Suprapubic skin (tissue), 4 donors: ENCODE results near the gene KCNN1. TPM values are rescaled to one million over a fixed set of nuclear protein-coding genes. Genes with fewer than 3 reads are reported as not detected.

ENCODE experiments used
- DNase-seq, 2 donors: peaks; one replicate each; pipeline ENCODE4 v3.0.0-alpha.2; 2019; ENCODE audit warnings: low spot score in 2 of 2
- H3K27ac ChIP-seq: fragments of 200-600 bp; sonication (generic); one replicate; pipeline ENCODE4 v1.5.1; 2019
- H3K27me3 ChIP-seq: fragments of 200-600 bp; sonication (generic); one replicate; pipeline ENCODE4 v1.5.1; 2019
- H3K36me3 ChIP-seq: fragments of 200-600 bp; sonication (generic); one replicate; pipeline ENCODE4 v1.5.1; 2019
- H3K4me1 ChIP-seq: fragments of 200-600 bp; sonication (generic); one replicate; pipeline ENCODE4 v1.5.1; 2019
- H3K4me3 ChIP-seq: fragments of 200-600 bp; sonication (generic); one replicate; pipeline ENCODE4 v1.5.1; 2019; ENCODE audit warnings: mild to moderate bottlenecking
- H3K9me3 ChIP-seq: fragments of 200-600 bp; sonication (generic); one replicate; pipeline ENCODE4 v1.5.1; 2019
- CTCF ChIP-seq, 2 donors: fragments of 200-600 bp in 1 of 2; fragments of 450-650 bp in 1 of 2; sonication (generic) in 1 of 2; IDR thresholded peaks; one replicate each; pipeline ENCODE4 v1.5.1; 2016 to 2019; ENCODE audit warnings: antibody characterized with exemption in 2 of 2, mild to moderate bottlenecking in 1 of 2, moderate library complexity in 1 of 2
- EP300 ChIP-seq: sonication (generic); formaldehyde crosslinking; IDR thresholded peaks from one replicate; pipeline ENCODE4 v1.6.1; 2017; ENCODE audit warnings: antibody characterized with exemption
- POLR2A ChIP-seq, 2 donors: fragments of 450-650 bp; IDR thresholded peaks; one replicate each; pipeline ENCODE4 v1.6.1; 2017; ENCODE audit warnings: antibody characterized with exemption in 2 of 2, mild to moderate bottlenecking in 2 of 2, moderate library complexity in 2 of 2
- POLR2AphosphoS5 ChIP-seq, 3 donors: sonication (generic); formaldehyde crosslinking; IDR thresholded peaks; one replicate each; pipeline ENCODE4 v1.6.1; 2017; ENCODE audit warnings: antibody characterized with exemption in 3 of 3
- WGBS: methylation state at CpG from one replicate; pipeline ENCODE4 v1.1.5; 2018; 5-methylcytosine and 5-hydroxymethylcytosine counted together
- total RNA-seq, 4 donors: library from RNA; depleted of rRNA; stranded (reverse); fragments of >200 nt; gene quantifications; one replicate each; pipeline ENCODE4 v1.1.0, GENCODE V29; 2016

KCNN1 gene
- total RNA-seq, 4 donors from 2014 or later = 0.26 to 0.51 TPM; not detected in 2

- H3K4me1 ChIP-seq = peaks cover 8% of the 10 kb centered on the region
- TF ChIP-seq CTCF (IDR thresholded peaks at IDR 0.05) = no peak
- no peak for TF ChIP-seq POLR2AphosphoS5 (IDR thresholded peaks at IDR 0.05)
- no peak for TF ChIP-seq POLR2A (IDR thresholded peaks at IDR 0.05)
- no peak for TF ChIP-seq EP300
- no peak for DNase-seq
- H3K9me3 ChIP-seq = no peaks in the 10 kb centered on the region
- H3K36me3 ChIP-seq = no peaks in the 10 kb centered on the region
- no peak overlapping the region for H3K4me3 ChIP-seq
- H3K27me3 ChIP-seq = peaks cover 43% of the 10 kb centered on the region
- H3K27ac ChIP-seq = no peak overlapping the region
- 69% methylated on average over 5 of the region's 19 CpGs for WGBS
Observed at GRCh38 chr19:17969096-17969792, 2.3 kb downstream of the KCNN1 start.

DNA sequence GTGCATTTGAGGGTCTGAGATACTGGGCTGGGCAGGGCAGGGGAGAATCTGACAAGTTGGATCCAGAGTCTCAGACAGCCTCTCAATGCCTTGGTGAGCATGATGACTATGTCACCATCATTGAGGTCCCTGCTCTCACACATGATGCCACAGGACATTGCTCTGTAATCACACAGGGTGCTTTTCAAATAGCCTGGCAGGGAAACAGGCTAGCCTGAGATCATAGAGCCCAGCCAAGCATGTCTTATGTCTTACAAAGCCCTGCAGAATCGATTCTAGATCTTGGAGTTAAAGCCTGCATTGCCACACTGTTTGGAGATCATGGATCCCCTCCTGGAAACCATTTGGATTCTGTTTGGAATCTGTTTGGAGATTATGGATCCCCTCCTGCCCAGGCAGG lies 5.3 kb downstream of the KCNN1 start:
- Histone ChIP-seq H3K9me3 (no peaks in the 10 kb centered on the region), H3K27me3 (peaks cover 14% of the 10 kb centered on the region), H3K36me3 (no peaks in the 10 kb centered on the region), H3K4me3 (no peak overlapping the region), H3K27ac (no peak overlapping the region), H3K4me1 (peaks cover 4% of the 10 kb centered on the region)
- 80% methylated on average over 1 of the region's 1 CpG for WGBS
- DNase-seq = no peak
- no peak for TF ChIP-seq EP300
- TF ChIP-seq POLR2AphosphoS5 (IDR thresholded peaks at IDR 0.05) = no peak
- TF ChIP-seq CTCF (IDR thresholded peaks at IDR 0.05) = no peak
- no peak for TF ChIP-seq POLR2A (IDR thresholded peaks at IDR 0.05)

DNA sequence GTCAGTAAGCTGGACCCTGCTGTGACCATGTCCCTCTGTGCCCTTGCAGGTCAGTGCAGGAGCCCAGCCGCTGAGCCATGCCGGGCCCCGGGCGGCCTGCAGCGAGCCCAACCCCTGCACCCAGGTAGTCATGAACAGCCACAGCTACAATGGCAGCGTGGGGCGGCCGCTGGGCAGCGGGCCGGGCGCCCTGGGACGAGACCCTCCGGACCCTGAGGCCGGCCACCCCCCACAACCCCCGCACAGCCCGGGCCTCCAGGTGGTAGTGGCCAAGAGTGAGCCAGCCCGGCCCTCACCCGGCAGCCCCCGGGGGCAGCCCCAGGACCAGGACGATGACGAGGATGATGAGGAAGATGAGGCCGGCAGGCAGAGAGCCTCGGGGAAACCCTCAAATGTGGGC lies 6.9 kb downstream of the KCNN1 start:
- H3K27me3 ChIP-seq = no peaks in the 10 kb centered on the region
- no peak for TF ChIP-seq CTCF (IDR thresholded peaks at IDR 0.05)
- no peak for TF ChIP-seq EP300
- no peak for TF ChIP-seq POLR2A (IDR thresholded peaks at IDR 0.05)
- TF ChIP-seq POLR2AphosphoS5 (IDR thresholded peaks at IDR 0.05) = no peak
- H3K9me3 ChIP-seq = no peaks in the 10 kb centered on the region
- H3K4me1 ChIP-seq = no peaks in the 10 kb centered on the region
- H3K36me3 ChIP-seq = no peaks in the 10 kb centered on the region
- no peak overlapping the region for H3K4me3 ChIP-seq
- no CpG with 5 or more reads among the region's 23 CpGs for WGBS
- DNase-seq = no peak
- H3K27ac ChIP-seq = no peak overlapping the region

GRCh38 chr19:17974551-17974950 lies 7.6 kb downstream of the KCNN1 start:
- H3K27ac ChIP-seq = no peak overlapping the region
- H3K36me3 ChIP-seq = no peaks in the 10 kb centered on the region
- no peaks in the 10 kb centered on the region for H3K27me3 ChIP-seq
- WGBS = 100% methylated on average over 4 of the region's 6 CpGs
- DNase-seq = no peak
- no peaks in the 10 kb centered on the region for H3K9me3 ChIP-seq
- no peak overlapping the region for H3K4me3 ChIP-seq
- TF ChIP-seq POLR2A (IDR thresholded peaks at IDR 0.05) = no peak
- no peak for TF ChIP-seq CTCF (IDR thresholded peaks at IDR 0.05)
- TF ChIP-seq EP300 = no peak
- TF ChIP-seq POLR2AphosphoS5 (IDR thresholded peaks at IDR 0.05) = no peak
- no peaks in the 10 kb centered on the region for H3K4me1 ChIP-seq

- 87% methylated on average over 6 of the region's 8 CpGs for WGBS
- TF ChIP-seq POLR2A (IDR thresholded peaks at IDR 0.05) (no peak), POLR2AphosphoS5 (IDR thresholded peaks at IDR 0.05) (no peak), CTCF (IDR thresholded peaks at IDR 0.05) (no peak), EP300 (no peak)
Observed at GRCh38 chr19:17975032-17975431, 8.1 kb downstream of the KCNN1 start.

More at GRCh38 chr19:17975032-17975431, 8.1 kb downstream of the KCNN1 start:
- no peak for DNase-seq
- Histone ChIP-seq H3K4me3 (no peak overlapping the region), H3K9me3 (no peaks in the 10 kb centered on the region), H3K27me3 (no peaks in the 10 kb centered on the region), H3K27ac (no peak overlapping the region), H3K4me1 (no peaks in the 10 kb centered on the region), H3K36me3 (no peaks in the 10 kb centered on the region)
